ENCODE results near the gene ARHGAP4. TPM values are rescaled to one million over a fixed set of nuclear protein-coding genes. Genes with fewer than 3 reads are reported as not detected.

The ARHGAP4 gene
- total RNA-seq, 1 experiment from 2014 or later: 67.4 TPM

- RAD21 ChIA-PET (ENCODE audit: low non-redundant PET in 1 of 2, low total read pairs in 2 of 2, uncharacterized antibody in 2 of 2, unreplicated experiment in 2 of 2): no interaction called here
- no peak overlapping the region for H3K27ac ChIP-seq (ENCODE audit: low read depth, low read length)
- H3K27me3 ChIP-seq (ENCODE audit: insufficient read depth, low read length): no peaks in the 10 kb centered on the region
- no peak overlapping the region for H3K9ac ChIP-seq (ENCODE audit: low read length)
- CTCF ChIA-PET: no interaction called here
- H3K9me2 ChIP-seq (ENCODE audit: insufficient read depth): no peaks in the 10 kb centered on the region
- POLR2A ChIA-PET: no interaction called here
- H3K9me3 ChIP-seq (ENCODE audit: control insufficient read depth in 1 of 2, insufficient read depth in 1 of 2, low read depth in 1 of 2, low read length in 2 of 2): no peaks in the 10 kb centered on the region
- no peak overlapping the region for H3K4me2 ChIP-seq (ENCODE audit: low read length)
- H2AFZ ChIP-seq (ENCODE audit: low read depth, low read length, poor library complexity, severe bottlenecking): no peak overlapping the region
- ATAC-seq: no peak
- intact Hi-C loops (cut with micrococcal nuclease): no loop called here
- H3K4me1 ChIP-seq (ENCODE audit: control insufficient read depth in 1 of 2, insufficient read depth in 2 of 2, low read length in 2 of 2): no peaks in the 10 kb centered on the region
- TF ChIP-seq EZH2 (IDR thresholded peaks at IDR 0.05): no peak
- no peak for TF ChIP-seq SRF (IDR thresholded peaks at IDR 0.05; ENCODE audit: low read depth)
- TF ChIP-seq JUND (IDR thresholded peaks at IDR 0.05): no peak
- no peak for TF ChIP-seq EGR1 (IDR thresholded peaks at IDR 0.05; ENCODE audit: low read depth)
- no peak for TF ChIP-seq ELF1 (IDR thresholded peaks at IDR 0.05; ENCODE audit: borderline replicate concordance, low read depth)
- TF ChIP-seq RAD21 (IDR thresholded peaks at IDR 0.05; ENCODE audit: low read depth): no peak
- TF ChIP-seq EZH2phosphoT487 (IDR thresholded peaks at IDR 0.05; ENCODE audit: borderline replicate concordance): no peak
- TF ChIP-seq ATF3 (IDR thresholded peaks at IDR 0.05): no peak
- no peak for TF ChIP-seq FOSL1 (IDR thresholded peaks at IDR 0.05; ENCODE audit: low read depth)
- no peak for TF ChIP-seq ZBTB33 (IDR thresholded peaks at IDR 0.05; ENCODE audit: extremely low read depth, insufficient replicate concordance, low read length)
- no peak for TF ChIP-seq CEBPB (IDR thresholded peaks at IDR 0.05; ENCODE audit: low read depth)
- no peaks in the 10 kb centered on the region for H3K36me3 ChIP-seq (ENCODE audit: control insufficient read depth in 1 of 2, insufficient read depth in 2 of 2, low read length in 2 of 2)
- DNase-seq (ENCODE audit: low read depth, low spot score): no peak
- no peaks in the 10 kb centered on the region for H4K20me1 ChIP-seq (ENCODE audit: insufficient read depth)
- BruUV-seq (replicated peaks): no TSS peak
- H3K79me2 ChIP-seq (ENCODE audit: insufficient read depth, low read length): no peaks in the 10 kb centered on the region
- no peak overlapping the region for H3K4me3 ChIP-seq (replicated peaks in 1 of 2; ENCODE audit: low read depth in 1 of 2, low read length in 2 of 2)
Observed at GRCh38 chrX:153868576-153869472, 57.2 kb downstream of the ARHGAP4 start.
